Neural cell (in vitro differentiated cells): ENCODE results near the gene TSSK1B. TPM values are rescaled to one million over a fixed set of nuclear protein-coding genes. Genes with fewer than 3 reads are reported as not detected.

ENCODE experiments used
- H2AFZ ChIP-seq: fragments of 200-600, 300-800 bp; sonication (generic), shearing (Covaris generic); 2 replicates; pipeline ENCODE4 v1.6.0; 2014; ENCODE audit warnings: low read depth, mild to moderate bottlenecking, antibody characterized with exemption, low read length, moderate library complexity
- H3F3A ChIP-seq: fragments of 200-600 bp; shearing (Covaris generic); 2 replicates; pipeline ENCODE4 v1.6.1; 2016; ENCODE audit warnings: mild to moderate bottlenecking, moderate library complexity, mixed read lengths, antibody characterized with exemption, low read length; ENCODE audit not compliant: insufficient read depth, poor library complexity, severe bottlenecking
- H3K27ac ChIP-seq: fragments of 200-600, 300-800 bp; sonication (generic), shearing (Covaris generic); 2 replicates; pipeline ENCODE4 v1.5.1; 2014; ENCODE audit warnings: mild to moderate bottlenecking, low read length, moderate library complexity
- H3K27me3 ChIP-seq: fragments of 300-800, 200-600 bp; sonication (generic), shearing (Covaris generic); 2 replicates; pipeline ENCODE4 v1.6.0; 2014; ENCODE audit warnings: mild to moderate bottlenecking, low read depth, low read length, moderate library complexity; ENCODE audit not compliant: insufficient read depth
- H3K36me3 ChIP-seq: fragments of 300-800, 200-600 bp; sonication (generic), shearing (Covaris generic); 2 replicates; pipeline ENCODE4 v1.5.1; 2014; ENCODE audit warnings: mild to moderate bottlenecking, antibody characterized with exemption, low read length, moderate library complexity; ENCODE audit not compliant: insufficient read depth
- H3K4me2 ChIP-seq: fragments of 300-800, 200-600 bp; sonication (generic), shearing (Covaris generic); 2 replicates; pipeline ENCODE4 v1.6.0; 2014; ENCODE audit warnings: mild to moderate bottlenecking, low read length
- H3K4me3 ChIP-seq: fragments of 300-800, 200-600 bp; sonication (generic), shearing (Covaris generic); 2 replicates; pipeline ENCODE4 v1.5.1; 2014; ENCODE audit warnings: mild to moderate bottlenecking, low read length, moderate library complexity
- H3K79me2 ChIP-seq: fragments of 200-600 bp; shearing (Covaris generic); replicated peaks from 2 replicates; pipeline ENCODE4 v1.6.0; 2014; ENCODE audit warnings: mild to moderate bottlenecking, low read length, moderate library complexity; ENCODE audit not compliant: insufficient read depth
- H3K9ac ChIP-seq: fragments of 300-800, 200-600 bp; sonication (generic), shearing (Covaris generic); 2 replicates; pipeline ENCODE4 v1.6.1; 2016; ENCODE audit warnings: mild to moderate bottlenecking, low read length, mixed read lengths
- H3K9me2 ChIP-seq: fragments of 200-600 bp; shearing (Covaris generic); 2 replicates; pipeline ENCODE4 v1.6.1; 2016; ENCODE audit warnings: mild to moderate bottlenecking, low read length, mixed read lengths; ENCODE audit not compliant: insufficient read depth
- H3K9me3 ChIP-seq: fragments of 200-600, 300-800 bp; sonication (generic), shearing (Covaris generic); 2 replicates; pipeline ENCODE4 v1.6.1; 2016; ENCODE audit warnings: mild to moderate bottlenecking, mixed run types, low read length, moderate library complexity, mixed read lengths
- H4K20me1 ChIP-seq: fragments of 200-600 bp; shearing (Covaris generic); 2 replicates; pipeline ENCODE4 v1.6.1; 2016; ENCODE audit warnings: mild to moderate bottlenecking, mixed run types; ENCODE audit not compliant: insufficient read depth
- CTCF ChIP-seq: fragments of 450-650 bp; IDR thresholded peaks from 2 replicates; pipeline ENCODE4 v1.5.1; 2014; ENCODE audit warnings: antibody characterized with exemption, mild to moderate bottlenecking, moderate library complexity; ENCODE audit not compliant: poor library complexity, severe bottlenecking
- EP300 ChIP-seq: fragments of 450-650 bp; conservative IDR thresholded peaks from 2 replicates; pipeline ENCODE4 v1.6.1; 2014; ENCODE audit warnings: antibody characterized with exemption, mild to moderate bottlenecking, moderate library complexity; ENCODE audit not compliant: poor library complexity, severe bottlenecking
- EZH2 ChIP-seq: fragments of 200-600, 300-800 bp; shearing (Covaris generic), sonication (generic); IDR thresholded peaks from 2 replicates; pipeline ENCODE4 v1.6.1; 2014; ENCODE audit warnings: antibody characterized with exemption, low read length, borderline replicate concordance, mild to moderate bottlenecking; ENCODE audit not compliant: insufficient read depth, poor library complexity, severe bottlenecking
- MXI1 ChIP-seq: fragments of 450-650 bp; conservative IDR thresholded peaks from 2 replicates; pipeline ENCODE4 v1.6.1; 2014; ENCODE audit warnings: antibody characterized with exemption, mild to moderate bottlenecking; ENCODE audit not compliant: poor library complexity, severe bottlenecking
- POLR2AphosphoS5 ChIP-seq: IDR thresholded peaks from 2 replicates; pipeline ENCODE4 v1.6.1; 2012
- RAD21 ChIP-seq: fragments of 450-650 bp; conservative IDR thresholded peaks from 2 replicates; pipeline ENCODE4 v1.6.1; 2014; ENCODE audit warnings: antibody characterized with exemption, mild to moderate bottlenecking, moderate library complexity
- SMC3 ChIP-seq: fragments of 450-650 bp; conservative IDR thresholded peaks from 2 replicates; pipeline ENCODE4 v1.6.1; 2014; ENCODE audit warnings: antibody characterized with exemption, mild to moderate bottlenecking, moderate library complexity; ENCODE audit not compliant: poor library complexity
- TAF1 ChIP-seq: IDR thresholded peaks from 2 replicates; pipeline ENCODE4 v1.6.1; 2012; ENCODE audit warnings: low read depth
- polyA plus RNA-seq: library from polyadenylated mRNA; depleted of rRNA; stranded (reverse); fragments of >200 nt; gene quantifications from 2 replicates; pipeline ENCODE4 v1.2.3, GENCODE V29; 2014
- TF ChIP-seq, protein P1 (sequence below): IDR thresholded peaks from 2 replicates; pipeline ENCODE4 v1.6.1; 2012; ENCODE audit warnings: borderline replicate concordance

Gene TSSK1B
- polyA plus RNA-seq, 1 donor from 2014 or later = not detected

DNA sequence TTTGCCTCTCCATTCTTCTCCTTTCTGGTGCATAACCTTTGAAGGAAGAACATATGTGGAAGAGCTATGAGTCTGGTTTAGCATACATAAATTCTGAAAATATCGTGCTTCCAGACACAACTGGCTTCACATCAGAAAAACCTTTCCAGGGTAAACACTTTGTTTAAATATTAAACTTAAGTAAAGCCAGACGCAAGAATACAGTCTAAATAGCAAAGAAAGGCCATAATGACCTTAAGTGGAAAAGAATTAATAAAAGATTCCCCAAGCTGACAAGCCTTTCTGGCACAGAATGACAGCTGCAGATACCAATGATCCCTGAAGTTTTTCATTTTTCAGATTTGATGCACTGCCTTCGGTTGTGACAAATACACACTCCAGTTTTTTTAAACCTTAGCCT lies 13.5 kb upstream of the TSSK1B start:
- H4K20me1 ChIP-seq = no peaks in the 10 kb centered on the region
- no peak for TF ChIP-seq EZH2
- TF ChIP-seq POLR2AphosphoS5 = no peak
- TF ChIP-seq TAF1 = no peak
- TF ChIP-seq, protein P1, sequence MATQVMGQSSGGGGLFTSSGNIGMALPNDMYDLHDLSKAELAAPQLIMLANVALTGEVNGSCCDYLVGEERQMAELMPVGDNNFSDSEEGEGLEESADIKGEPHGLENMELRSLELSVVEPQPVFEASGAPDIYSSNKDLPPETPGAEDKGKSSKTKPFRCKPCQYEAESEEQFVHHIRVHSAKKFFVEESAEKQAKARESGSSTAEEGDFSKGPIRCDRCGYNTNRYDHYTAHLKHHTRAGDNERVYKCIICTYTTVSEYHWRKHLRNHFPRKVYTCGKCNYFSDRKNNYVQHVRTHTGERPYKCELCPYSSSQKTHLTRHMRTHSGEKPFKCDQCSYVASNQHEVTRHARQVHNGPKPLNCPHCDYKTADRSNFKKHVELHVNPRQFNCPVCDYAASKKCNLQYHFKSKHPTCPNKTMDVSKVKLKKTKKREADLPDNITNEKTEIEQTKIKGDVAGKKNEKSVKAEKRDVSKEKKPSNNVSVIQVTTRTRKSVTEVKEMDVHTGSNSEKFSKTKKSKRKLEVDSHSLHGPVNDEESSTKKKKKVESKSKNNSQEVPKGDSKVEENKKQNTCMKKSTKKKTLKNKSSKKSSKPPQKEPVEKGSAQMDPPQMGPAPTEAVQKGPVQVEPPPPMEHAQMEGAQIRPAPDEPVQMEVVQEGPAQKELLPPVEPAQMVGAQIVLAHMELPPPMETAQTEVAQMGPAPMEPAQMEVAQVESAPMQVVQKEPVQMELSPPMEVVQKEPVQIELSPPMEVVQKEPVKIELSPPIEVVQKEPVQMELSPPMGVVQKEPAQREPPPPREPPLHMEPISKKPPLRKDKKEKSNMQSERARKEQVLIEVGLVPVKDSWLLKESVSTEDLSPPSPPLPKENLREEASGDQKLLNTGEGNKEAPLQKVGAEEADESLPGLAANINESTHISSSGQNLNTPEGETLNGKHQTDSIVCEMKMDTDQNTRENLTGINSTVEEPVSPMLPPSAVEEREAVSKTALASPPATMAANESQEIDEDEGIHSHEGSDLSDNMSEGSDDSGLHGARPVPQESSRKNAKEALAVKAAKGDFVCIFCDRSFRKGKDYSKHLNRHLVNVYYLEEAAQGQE = no peak
- TF ChIP-seq SMC3 = no peak
- TF ChIP-seq RAD21 = no peak
- no peak for TF ChIP-seq EP300
- no peaks in the 10 kb centered on the region for H3F3A ChIP-seq
- no peak overlapping the region for H2AFZ ChIP-seq
- no peak overlapping the region for H3K9ac ChIP-seq
- no peak overlapping the region for H3K4me3 ChIP-seq
- no peaks in the 10 kb centered on the region for H3K36me3 ChIP-seq
- no peaks in the 10 kb centered on the region for H3K79me2 ChIP-seq
- H3K9me3 ChIP-seq = no peaks in the 10 kb centered on the region
- no peak overlapping the region for H3K4me2 ChIP-seq
- no peaks in the 10 kb centered on the region for H3K9me2 ChIP-seq
- H3K27ac ChIP-seq = no peak overlapping the region
- H3K27me3 ChIP-seq = no peaks in the 10 kb centered on the region

DNA sequence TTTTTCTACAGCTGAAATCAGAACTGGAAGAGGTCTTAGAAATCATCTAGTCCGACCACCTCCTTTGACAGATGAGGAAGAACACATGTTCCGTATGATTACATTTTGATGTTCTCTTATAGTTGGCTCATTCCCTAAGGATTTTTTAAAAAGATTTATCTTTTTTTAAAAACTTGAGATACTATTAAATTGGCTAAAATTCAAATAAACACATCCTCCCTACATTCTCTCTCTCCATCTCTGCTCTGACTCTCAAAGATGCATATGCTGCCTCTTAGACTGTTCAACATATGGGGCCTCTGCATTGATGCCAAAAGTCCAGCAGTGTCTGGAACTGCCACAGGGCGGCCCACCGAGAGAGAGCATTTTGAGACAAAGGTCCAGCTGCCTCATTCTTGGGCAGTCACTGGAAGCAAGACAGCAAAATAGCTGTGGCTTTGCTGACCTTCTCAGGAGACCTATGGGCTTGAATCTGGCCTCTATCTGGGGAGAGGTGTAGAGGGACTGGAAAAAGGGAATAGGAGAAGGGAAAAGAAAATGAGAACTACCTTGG lies 12.8 kb upstream of the TSSK1B start:
- no peaks in the 10 kb centered on the region for H3F3A ChIP-seq
- no peak overlapping the region for H3K4me2 ChIP-seq
- H3K4me3 ChIP-seq = no peak overlapping the region
- H3K27me3 ChIP-seq = no peaks in the 10 kb centered on the region
- TF ChIP-seq CTCF (no peak), RAD21 (no peak), TAF1 (no peak), POLR2AphosphoS5 (no peak), SMC3 (no peak), EP300 (no peak), MXI1 (no peak), EZH2 (no peak)
- TF ChIP-seq, protein P1 = no peak
- H4K20me1 ChIP-seq = no peaks in the 10 kb centered on the region
- no peak overlapping the region for H2AFZ ChIP-seq
- H3K9ac ChIP-seq = no peak overlapping the region
- H3K27ac ChIP-seq = no peak overlapping the region
- no peaks in the 10 kb centered on the region for H3K36me3 ChIP-seq
- H3K9me2 ChIP-seq = no peaks in the 10 kb centered on the region
- no peaks in the 10 kb centered on the region for H3K79me2 ChIP-seq
- H3K9me3 ChIP-seq = no peaks in the 10 kb centered on the region
